SK-N-SH treated with all-trans-retinoic acid at 6 μM for 48 hours (cell line): ENCODE results near the gene DGKG.

Experiments used
- BACH2 ChIP-seq: fragments of 250-450 bp; sonication (Bioruptor Pico); IDR thresholded peaks from 2 replicates; pipeline ENCODE4 v1.9.0; 2021; ENCODE audit warnings: mild to moderate bottlenecking, borderline replicate concordance
- ESRRG ChIP-seq: fragments of 250-450 bp; sonication (Bioruptor Pico); IDR thresholded peaks from 2 replicates; pipeline ENCODE4 v1.6.1; 2021; ENCODE audit warnings: mild to moderate bottlenecking
- RARB ChIP-seq: fragments of 250-450 bp; sonication (Bioruptor Pico); IDR thresholded peaks from 2 replicates; pipeline ENCODE4 v1.8.0; 2021; ENCODE audit warnings: mild to moderate bottlenecking, moderate library complexity
- ZC3H10 ChIP-seq: fragments of 250-450 bp; sonication (Bioruptor Pico); IDR thresholded peaks from 2 replicates; pipeline ENCODE4 v1.5.1; 2021; ENCODE audit warnings: mild to moderate bottlenecking, moderate library complexity
- ZNF565 ChIP-seq: fragments of 450-650 bp; formaldehyde crosslinking; conservative IDR thresholded peaks from 2 replicates; pipeline ENCODE4 v1.5.0; 2020; ENCODE audit warnings: low read depth, mild to moderate bottlenecking, moderate library complexity
- ZNF8 ChIP-seq: fragments of 450-650 bp; formaldehyde crosslinking; IDR thresholded peaks from 2 replicates; pipeline ENCODE4 v1.5.0; 2020; ENCODE audit warnings: mild to moderate bottlenecking, moderate library complexity

DNA sequence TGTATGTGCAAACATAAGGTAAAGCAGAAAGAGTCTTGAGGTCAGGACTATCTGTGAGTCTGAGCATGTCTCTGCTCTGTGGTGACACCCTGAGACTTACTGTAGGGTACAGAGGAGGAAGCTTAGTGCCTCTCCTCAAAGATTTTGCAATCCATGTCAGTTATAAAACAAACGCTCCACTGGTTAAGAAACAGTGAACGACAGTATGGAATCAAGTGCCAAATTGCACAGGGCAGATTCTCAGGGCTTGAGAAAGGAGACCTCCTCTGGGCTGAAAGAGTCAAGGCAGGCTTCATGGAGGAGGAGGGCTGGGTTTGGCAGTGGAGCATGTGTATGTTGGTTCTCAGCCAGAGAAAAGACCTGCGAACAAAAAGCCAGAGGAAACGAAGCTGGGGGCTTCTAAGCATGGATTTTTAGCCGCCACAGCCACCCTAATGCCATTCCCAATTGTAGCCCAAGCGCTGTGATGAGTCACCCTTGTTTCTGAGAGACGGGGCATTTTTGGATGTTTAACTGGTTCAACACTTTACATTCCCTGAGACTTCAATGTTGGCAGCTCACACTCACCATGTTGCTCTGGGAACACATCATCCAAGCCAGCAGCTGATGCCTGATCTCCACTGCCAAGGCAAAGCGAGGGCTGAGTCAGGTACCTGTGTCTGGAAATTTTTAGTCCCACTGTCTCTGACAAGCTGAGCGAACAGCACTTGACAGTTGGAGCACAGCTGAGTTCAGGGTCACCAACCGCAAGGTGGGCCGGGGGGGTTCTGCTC is 3.4 kb upstream of the DGKG start:
- TF ChIP-seq ESRRG (CRISPR knock-in tag), result no peak
- no peak for TF ChIP-seq BACH2
- no peak for TF ChIP-seq ZC3H10
- no peak for TF ChIP-seq ZNF8 (CRISPR knock-in tag)
- TF ChIP-seq RARB (CRISPR knock-in tag), result no peak
- no peak for TF ChIP-seq ZNF565 (CRISPR knock-in tag)
